GM18867 (cell line): ENCODE measurements around the gene CMBL.

Experiments used
- ATAC-seq: cut with Tn5 transposase; IDR thresholded peaks from one replicate; pipeline ENCODE4 v1.9.1; 2021; ENCODE audit warnings: mild to moderate bottlenecking, moderate library complexity; ENCODE audit not compliant: unreplicated experiment

Gene CMBL

DNA sequence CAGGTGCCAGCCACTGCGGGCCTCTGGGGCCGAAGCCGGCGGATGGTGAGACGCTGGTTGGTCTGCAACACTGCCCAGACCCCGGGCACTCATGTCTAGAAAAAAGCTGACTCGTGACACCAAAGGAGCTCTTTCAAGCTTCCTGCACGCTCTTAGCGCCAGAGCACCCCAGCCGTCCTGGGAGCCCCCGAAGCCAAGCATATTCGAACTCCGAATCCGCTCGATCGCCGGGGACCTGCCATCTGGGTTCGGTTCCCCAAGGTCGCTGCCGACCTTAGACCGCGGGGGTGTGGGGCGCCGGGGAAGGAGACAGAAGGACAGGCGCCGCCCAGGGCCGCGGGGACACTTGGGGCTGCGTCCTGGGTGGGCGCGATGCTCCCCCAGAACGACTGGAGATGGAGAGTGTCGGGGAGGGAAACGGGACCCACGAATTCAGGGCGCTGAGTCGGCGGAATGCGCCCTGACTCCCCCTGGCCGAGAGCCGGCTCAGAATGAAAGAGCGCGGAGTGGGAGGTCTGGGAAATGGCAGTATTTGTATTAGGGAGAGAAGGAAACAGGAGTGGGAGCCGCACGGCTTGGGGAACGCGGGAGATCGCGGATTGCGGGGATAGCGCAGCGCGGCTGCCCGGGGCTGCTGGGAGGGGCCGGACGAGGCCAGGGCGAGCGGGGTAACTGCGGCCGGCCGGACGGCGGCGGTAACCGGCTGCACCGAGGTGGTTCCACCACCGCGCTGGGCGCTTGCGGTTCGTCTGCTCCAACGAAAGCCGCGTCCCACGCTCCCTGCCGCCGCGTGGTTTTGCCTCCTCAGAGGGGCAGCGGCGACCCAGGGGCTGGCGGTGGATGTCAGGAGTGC, 25.7 kb upstream of the CMBL start:
- ATAC-seq: peak; percentile 67

DNA sequence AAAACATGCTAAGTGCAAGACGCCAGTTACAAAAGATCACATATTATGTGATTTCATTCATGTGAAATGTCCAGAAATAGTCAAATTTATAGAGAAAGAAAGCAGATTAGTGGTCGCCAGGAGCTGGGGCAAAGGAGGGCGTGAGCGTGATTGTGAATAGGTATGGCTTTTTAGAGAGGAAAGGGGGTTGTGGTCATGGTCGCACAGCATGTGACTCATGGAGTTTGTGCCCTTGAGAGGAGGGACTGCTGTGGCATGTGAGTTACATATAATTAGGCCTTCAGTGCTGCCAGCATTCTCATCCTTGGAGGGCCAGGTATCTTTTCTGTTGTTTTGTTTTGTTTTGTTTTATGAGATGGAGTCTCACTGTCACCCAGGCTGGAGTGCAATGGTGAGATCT, 24.6 kb upstream of the CMBL start:
- no peak for ATAC-seq

- no peak for ATAC-seq
Observed at GRCh38 chr5:10331341-10331796, 23.7 kb upstream of the CMBL start.

GRCh38 chr5:10330511-10331230, 23.0 kb upstream of the CMBL start:
- no peak for ATAC-seq

- ATAC-seq: no peak
Observed at GRCh38 chr5:10329820-10330481, 22.2 kb upstream of the CMBL start.

GRCh38 chr5:10329446-10329819, 21.7 kb upstream of the CMBL start:
- ATAC-seq: no peak

GRCh38 chr5:10328323-10328722, 20.6 kb upstream of the CMBL start:
- ATAC-seq: no peak

DNA sequence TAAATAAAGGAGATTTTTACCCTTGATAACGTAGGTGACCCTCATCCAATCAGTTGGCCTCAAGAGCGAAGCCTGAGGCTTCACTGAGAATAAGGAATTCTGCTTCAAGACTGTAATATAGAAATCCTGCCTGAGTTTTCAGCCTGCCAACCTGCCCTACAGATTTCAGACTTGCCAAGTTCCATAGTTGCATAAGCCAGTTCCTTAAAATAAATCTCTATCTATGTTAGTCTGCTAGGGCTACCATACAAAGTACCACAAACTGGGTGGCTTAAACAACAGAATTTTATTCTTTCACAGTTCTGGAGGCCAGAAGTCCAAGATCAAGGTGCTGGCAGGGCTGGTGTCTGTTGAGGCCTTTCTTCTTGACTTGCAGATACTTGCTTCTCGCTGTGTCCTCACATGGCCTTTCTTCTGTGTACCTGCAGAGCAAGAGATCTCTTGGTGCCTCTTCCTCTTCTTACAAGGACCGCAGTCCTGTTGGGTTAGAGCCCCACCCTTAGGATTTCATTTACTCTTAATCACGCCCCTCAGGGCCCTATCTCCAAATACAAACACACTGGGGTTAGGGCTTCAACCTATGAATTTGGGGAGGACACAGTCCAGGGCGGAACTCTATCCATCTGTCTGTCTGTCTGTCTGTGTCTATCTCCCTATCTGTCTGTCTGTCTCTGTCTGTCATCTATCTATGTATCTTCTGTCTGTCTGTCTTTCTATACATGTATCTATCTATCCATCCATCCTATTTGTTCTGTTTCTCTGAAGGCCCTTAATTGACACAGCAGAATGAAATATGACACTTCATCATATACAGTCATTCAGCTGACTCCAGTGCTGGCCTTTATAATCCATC, 17.0 kb upstream of the CMBL start:
- ATAC-seq: no peak

GRCh38 chr5:10323588-10324488, 16.1 kb upstream of the CMBL start:
- ATAC-seq: no peak

DNA sequence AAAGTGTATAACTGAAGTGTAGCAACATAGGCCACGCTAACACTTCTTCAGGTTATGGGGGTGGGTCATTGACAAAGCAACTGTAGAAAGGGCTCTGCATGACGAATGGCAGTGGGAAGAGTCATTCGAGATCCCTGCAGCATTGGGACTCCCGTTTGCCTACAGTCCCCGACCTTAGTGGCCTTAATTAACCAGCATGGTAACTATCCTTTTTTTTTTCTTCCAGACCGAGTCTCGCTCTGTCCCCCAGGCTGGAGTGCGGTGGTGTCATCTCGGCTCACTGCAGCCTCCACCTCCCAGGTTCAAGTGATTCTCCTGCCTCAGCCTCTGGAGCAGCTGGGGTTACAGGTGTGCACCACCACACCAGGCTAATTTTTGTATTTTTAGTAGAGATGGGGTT, 14.2 kb upstream of the CMBL start:
- ATAC-seq: no peak

GRCh38 chr5:10320793-10321192, 13.1 kb upstream of the CMBL start:
- ATAC-seq: no peak

DNA sequence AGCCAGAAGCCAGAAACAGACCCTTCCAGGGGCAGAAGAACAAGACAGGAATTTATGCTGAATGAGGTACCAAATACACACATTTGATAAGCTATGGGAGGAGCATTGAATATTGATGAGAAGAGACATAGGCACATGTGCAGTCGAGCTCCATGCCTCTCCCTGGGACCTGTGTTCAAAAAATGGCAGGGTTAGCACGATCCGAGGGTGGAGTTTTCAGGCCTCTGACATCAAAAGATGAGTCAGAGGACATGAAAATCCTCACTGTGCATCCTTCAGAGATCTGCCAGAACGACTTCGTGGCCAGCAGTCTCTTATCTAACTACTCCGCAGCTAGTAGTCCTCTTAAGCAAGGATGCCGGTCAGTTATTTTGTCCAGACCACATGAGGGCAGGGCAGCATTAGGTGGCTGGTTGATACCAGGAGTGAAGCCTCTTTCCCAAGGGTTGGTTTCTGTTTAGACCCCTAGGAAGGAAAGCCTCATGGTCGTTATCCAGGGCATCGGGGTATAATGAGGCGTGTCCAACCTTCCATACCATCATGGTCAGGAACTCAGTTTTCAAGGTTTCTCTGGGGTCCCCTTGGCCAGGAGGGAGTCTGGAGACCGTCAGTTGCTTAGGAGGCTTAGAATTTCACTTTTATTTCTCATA, 11.6 kb upstream of the CMBL start:
- no peak for ATAC-seq

- ATAC-seq: peak; percentile 71
Observed at GRCh38 chr5:10317825-10318682, 10.4 kb upstream of the CMBL start.

DNA sequence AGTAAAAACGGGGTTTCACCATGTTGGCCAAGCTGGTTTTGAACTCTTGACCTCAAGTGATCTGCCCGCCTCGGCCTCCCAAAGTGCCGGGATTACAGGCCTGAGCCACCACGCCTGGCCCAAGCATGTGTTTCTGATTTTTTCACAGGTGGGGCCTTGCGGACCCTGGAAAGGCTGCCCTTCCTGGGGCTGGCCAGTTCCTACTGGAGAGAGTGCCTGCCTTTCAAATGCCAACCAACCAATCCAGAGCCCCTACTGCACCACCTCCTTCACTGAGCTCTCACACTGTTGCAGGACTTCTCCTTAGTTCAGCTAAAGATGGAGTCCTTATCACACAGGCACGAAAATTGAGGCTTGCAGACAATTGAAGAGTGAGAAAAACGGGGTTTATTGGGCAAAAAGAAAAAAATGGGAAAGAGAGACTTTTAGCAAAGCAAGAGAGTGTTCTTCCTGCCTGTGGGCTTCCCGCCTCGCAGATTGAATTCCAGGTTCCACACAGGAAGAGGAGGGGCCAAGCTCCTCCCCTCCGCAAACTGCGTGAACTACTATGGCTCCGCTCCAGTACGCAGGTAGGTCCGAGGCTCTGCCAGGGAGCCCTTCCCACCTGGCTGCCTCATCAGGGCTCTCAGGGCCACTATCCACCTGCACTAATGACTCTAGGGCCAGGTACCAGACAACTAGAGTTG, 8.3 kb upstream of the CMBL start:
- no peak for ATAC-seq

- ATAC-seq: no peak
Observed at GRCh38 chr5:10315201-10315600, 7.5 kb upstream of the CMBL start.

- ATAC-seq: no peak
Observed at GRCh38 chr5:10311595-10312425, 4.1 kb upstream of the CMBL start.
